Small intestine (tissue), 7 donors: Measurements from ENCODE around the gene G3BP2. TPM values are rescaled to one million over a fixed set of nuclear protein-coding genes. Genes with fewer than 3 reads are reported as not detected.
A peak's percentile ranks its signal among the peaks of the same experiment; 100 is the strongest.
"Not testable (repeated sequence)": the region's sequence is repeated elsewhere in the genome, so short reads cannot be mapped to it uniquely, and the experiment has no call there.

ENCODE experiments used
- DNase-seq, 2 donors: peaks; one replicate each; pipeline versions ENCODE4 v3.0.0 to v3.0.0-alpha.2; 2013
- FAIRE-seq: peaks from 2 replicates; lab custom pipeline; 2012; peaks lifted over from hg19 to GRCh38; lab: Jason Lieb, UNC
- H3K27ac ChIP-seq, 3 donors: one replicate each; pipeline ENCODE4 v1.5.1; 2013; ENCODE audit warnings: low read length in 2 of 3, mild to moderate bottlenecking in 2 of 3, control low read depth in 1 of 3, inconsistent platforms in 1 of 3, low read depth in 1 of 3, moderate library complexity in 1 of 3
- H3K27me3 ChIP-seq, 3 donors: one replicate each; pipeline ENCODE4 v1.6.1; 2013; ENCODE audit warnings: low read length in 3 of 3, inconsistent platforms in 1 of 3; ENCODE audit not compliant: control insufficient read depth in 3 of 3, insufficient read depth in 3 of 3
- H3K36me3 ChIP-seq, 3 donors: one replicate each; pipeline ENCODE4 v1.6.1; 2013; ENCODE audit warnings: low read length in 3 of 3, inconsistent platforms in 1 of 3, low read depth in 1 of 3, mild to moderate bottlenecking in 1 of 3, moderate library complexity in 1 of 3; ENCODE audit not compliant: control insufficient read depth in 3 of 3, insufficient read depth in 2 of 3
- H3K4me1 ChIP-seq, 3 donors: one replicate each; pipeline ENCODE4 v1.6.1; 2013; ENCODE audit warnings: low read length in 2 of 3, inconsistent platforms in 1 of 3, low read depth in 1 of 3, mild to moderate bottlenecking in 1 of 3, moderate library complexity in 1 of 3; ENCODE audit not compliant: control insufficient read depth in 3 of 3, insufficient read depth in 2 of 3
- H3K4me3 ChIP-seq, 3 donors: one replicate each; pipeline ENCODE4 v1.5.1; 2013; ENCODE audit warnings: low read length in 3 of 3, control low read depth in 1 of 3, inconsistent platforms in 1 of 3, low read depth in 1 of 3, mild to moderate bottlenecking in 1 of 3, moderate library complexity in 1 of 3
- H3K9me3 ChIP-seq, 2 donors: one replicate each; pipeline ENCODE4 v1.6.1; 2013; ENCODE audit warnings: low read depth in 1 of 2, low read length in 1 of 2; ENCODE audit not compliant: control insufficient read depth in 2 of 2, insufficient read depth in 1 of 2
- WGBS, 3 donors: extraction: QIAGEN DNeasy Blood & Tissue Kit; methylation state at CpG; one replicate each; pipeline ENCODE4 v1.1.7; 2013; 5-methylcytosine and 5-hydroxymethylcytosine counted together
- polyA plus RNA-seq, 4 donors: library from polyadenylated mRNA; stranded (reverse) in 3 of 4; unstranded in 1 of 4; fragments of 200-250 nt in 3 of 4; fragments of 120-200 nt in 1 of 4; gene quantifications; one replicate each; pipeline versions ENCODE4 v1.2.1 to v1.2.3, GENCODE V29; 2013
- donor health status: healthy with polysubstance abuse.
- donor health status: control.
- donor health status: control.
- donor health status: Bipolar disorder and iron deficiency.
- donor health status: healthy.

The G3BP2 gene
- polyA plus RNA-seq, 4 donors: 44.1 to 145 (median 50.0) TPM

GRCh38 chr4:75666299-75666698, 6.9 kb downstream of the G3BP2 start:
- H3K36me3 ChIP-seq: peaks cover 0 to 17% (median 0%) of the 10 kb centered on the region in 3 donors
- H3K27me3 ChIP-seq: no peaks in the 10 kb centered on the region
- no peak overlapping the region for H3K27ac ChIP-seq
- peaks cover 8 to 21% (median 16%) of the 10 kb centered on the region in 3 donors for H3K4me1 ChIP-seq
- H3K9me3 ChIP-seq: no peaks in the 10 kb centered on the region
- no peak overlapping the region for H3K4me3 ChIP-seq
- 73 to 75% (median 74%) methylated on average over 4 of the region's 4 CpGs for WGBS, 3 donors
- DNase-seq: no peak
- no peak for FAIRE-seq

- Histone ChIP-seq H3K36me3 (peaks cover 0 to 19% (median 0%) of the 10 kb centered on the region in 3 donors), H3K4me1 (peaks cover 8 to 11% (median 9%) of the 10 kb centered on the region in 3 donors)
- DNase-seq, H3K27me3 ChIP-seq, H3K4me3 ChIP-seq, H3K9me3 ChIP-seq, FAIRE-seq, H3K27ac ChIP-seq: not testable (repeated sequence)
- 59 to 79% (median 77%) methylated on average over 3 of the region's 3 CpGs for WGBS, 3 donors
Measured at GRCh38 chr4:75664604-75665003, 8.6 kb downstream of the G3BP2 start.

GRCh38 chr4:75662626-75663025, 10.6 kb downstream of the G3BP2 start:
- FAIRE-seq (no peak), DNase-seq (no peak)
- Histone ChIP-seq H3K4me1 (peaks cover 0 to 20% (median 6%) of the 10 kb centered on the region in 3 donors), H3K9me3 (no peaks in the 10 kb centered on the region), H3K4me3 (no peak overlapping the region), H3K36me3 (peaks cover 0 to 21% (median 2%) of the 10 kb centered on the region in 3 donors), H3K27ac (no peak overlapping the region), H3K27me3 (no peaks in the 10 kb centered on the region)
- WGBS, 3 donors: 95 to 97% (median 97%) methylated on average over 2 of the region's 2 CpGs

- Histone ChIP-seq H3K9me3 (no peaks in the 10 kb centered on the region), H3K36me3 (peaks cover 0 to 23% (median 2%) of the 10 kb centered on the region in 3 donors), H3K4me3 (no peak overlapping the region), H3K4me1 (peaks cover 0 to 16% (median 2%) of the 10 kb centered on the region in 3 donors), H3K27ac (no peak overlapping the region), H3K27me3 (no peaks in the 10 kb centered on the region)
- FAIRE-seq (no peak), DNase-seq (no peak)
- 67 to 83% (median 76%) methylated on average over 2 of the region's 2 CpGs for WGBS, 3 donors
Measured at GRCh38 chr4:75660491-75660890, 12.7 kb downstream of the G3BP2 start.

GRCh38 chr4:75659512-75660031, 13.6 kb downstream of the G3BP2 start:
- Histone ChIP-seq H3K27ac (peak overlapping the region in 1 of 3 donors; percentile 41), H3K36me3 (peaks cover 0 to 20% (median 4%) of the 10 kb centered on the region in 3 donors), H3K9me3 (no peaks in the 10 kb centered on the region), H3K27me3 (no peaks in the 10 kb centered on the region), H3K4me1 (peaks cover 0 to 10% (median 0%) of the 10 kb centered on the region in 3 donors), H3K4me3 (no peak overlapping the region)
- FAIRE-seq (no peak), DNase-seq (peak in 1 of 2 donors; percentile 30)
- 63 to 74% (median 71%) methylated on average over 1 of the region's 1 CpG for WGBS, 3 donors

GRCh38 chr4:75658876-75659275, 14.3 kb downstream of the G3BP2 start:
- peak; percentile 74 to 87 for DNase-seq
- H3K4me3 ChIP-seq: no peak overlapping the region
- no peaks in the 10 kb centered on the region for H3K9me3 ChIP-seq
- peak overlapping the region in 1 of 3 donors; percentile 41 for H3K27ac ChIP-seq
- FAIRE-seq: no peak
- H3K36me3 ChIP-seq: peaks cover 0 to 15% (median 6%) of the 10 kb centered on the region in 3 donors
- WGBS, 3 donors: 17 to 61% (median 42%) methylated on average over 4 of the region's 4 CpGs
- H3K27me3 ChIP-seq: no peaks in the 10 kb centered on the region
- H3K4me1 ChIP-seq: peaks cover 0 to 9% (median 0%) of the 10 kb centered on the region in 3 donors

GRCh38 chr4:75655562-75655961, 17.6 kb downstream of the G3BP2 start:
- Histone ChIP-seq H3K27me3 (no peaks in the 10 kb centered on the region), H3K9me3 (no peaks in the 10 kb centered on the region), H3K4me1 (peaks cover 0 to 9% (median 0%) of the 10 kb centered on the region in 3 donors), H3K27ac (no peak overlapping the region), H3K36me3 (peaks cover 0 to 11% (median 10%) of the 10 kb centered on the region in 3 donors), H3K4me3 (no peak overlapping the region)
- 64 to 81% (median 75%) methylated on average over 2 of the region's 2 CpGs for WGBS, 3 donors
- DNase-seq (peak in 1 of 2 donors; percentile 19), FAIRE-seq (no peak)

- WGBS, 3 donors: 61 to 73% (median 72%) methylated on average over 1 of the region's 1 CpG
- Histone ChIP-seq H3K9me3 (no peaks in the 10 kb centered on the region), H3K27me3 (no peaks in the 10 kb centered on the region), H3K4me1 (peaks cover 0 to 9% (median 0%) of the 10 kb centered on the region in 3 donors), H3K27ac (no peak overlapping the region), H3K36me3 (peaks cover 0 to 13% (median 10%) of the 10 kb centered on the region in 3 donors), H3K4me3 (no peak overlapping the region)
- FAIRE-seq: no peak
- DNase-seq: no peak
Measured at GRCh38 chr4:75654905-75655304, 18.3 kb downstream of the G3BP2 start.
